Sigmoid colon (tissue), 4 donors: ENCODE measurements around the gene BRS3.

Experiments used
- POLR2A ChIP-seq, 2 donors: fragments of 450-650 bp; IDR thresholded peaks; one replicate each; pipeline ENCODE4 v1.6.1; 2016; ENCODE audit warnings: antibody characterized with exemption in 2 of 2, mild to moderate bottlenecking in 2 of 2, moderate library complexity in 2 of 2
- POLR2AphosphoS5 ChIP-seq, 4 donors: sonication (generic); formaldehyde crosslinking; IDR thresholded peaks; one replicate each; pipeline ENCODE4 v1.6.1; 2017; ENCODE audit warnings: antibody characterized with exemption in 4 of 4
- TF ChIP-seq, protein P1 (sequence below), 4 experiments: fragments of 450-650 bp in 3 of 4; fragments of 200-600 bp in 1 of 4; IDR thresholded peaks; one replicate each; pipeline ENCODE4 v1.5.1; 2016 to 2019; ENCODE audit warnings: antibody characterized with exemption in 4 of 4, mild to moderate bottlenecking in 3 of 4, moderate library complexity in 2 of 4

DNA sequence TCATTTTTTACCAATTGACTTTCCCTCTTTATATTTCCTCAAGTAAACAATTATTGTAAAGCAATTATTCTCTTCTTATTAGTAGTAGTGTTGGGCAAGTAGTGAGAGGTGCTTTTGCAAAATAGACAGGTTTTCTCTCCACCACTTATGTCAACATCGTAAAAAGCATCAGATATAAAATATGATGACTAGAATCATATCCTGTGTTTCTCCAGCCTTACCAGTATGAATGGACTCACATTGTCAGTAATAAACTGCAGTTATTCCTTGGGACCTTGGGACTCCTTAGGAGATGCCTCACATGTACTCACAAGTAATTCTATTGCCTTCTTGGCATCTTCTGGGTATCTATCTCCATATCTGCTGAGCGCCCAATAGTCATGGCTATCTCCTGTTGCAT lies 40.4 kb upstream of the BRS3 start:
- TF ChIP-seq, protein P1, sequence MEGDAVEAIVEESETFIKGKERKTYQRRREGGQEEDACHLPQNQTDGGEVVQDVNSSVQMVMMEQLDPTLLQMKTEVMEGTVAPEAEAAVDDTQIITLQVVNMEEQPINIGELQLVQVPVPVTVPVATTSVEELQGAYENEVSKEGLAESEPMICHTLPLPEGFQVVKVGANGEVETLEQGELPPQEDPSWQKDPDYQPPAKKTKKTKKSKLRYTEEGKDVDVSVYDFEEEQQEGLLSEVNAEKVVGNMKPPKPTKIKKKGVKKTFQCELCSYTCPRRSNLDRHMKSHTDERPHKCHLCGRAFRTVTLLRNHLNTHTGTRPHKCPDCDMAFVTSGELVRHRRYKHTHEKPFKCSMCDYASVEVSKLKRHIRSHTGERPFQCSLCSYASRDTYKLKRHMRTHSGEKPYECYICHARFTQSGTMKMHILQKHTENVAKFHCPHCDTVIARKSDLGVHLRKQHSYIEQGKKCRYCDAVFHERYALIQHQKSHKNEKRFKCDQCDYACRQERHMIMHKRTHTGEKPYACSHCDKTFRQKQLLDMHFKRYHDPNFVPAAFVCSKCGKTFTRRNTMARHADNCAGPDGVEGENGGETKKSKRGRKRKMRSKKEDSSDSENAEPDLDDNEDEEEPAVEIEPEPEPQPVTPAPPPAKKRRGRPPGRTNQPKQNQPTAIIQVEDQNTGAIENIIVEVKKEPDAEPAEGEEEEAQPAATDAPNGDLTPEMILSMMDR (IDR thresholded peaks at IDR 0.05): no peak
- TF ChIP-seq POLR2AphosphoS5 (IDR thresholded peaks at IDR 0.05): no peak
- TF ChIP-seq POLR2A (IDR thresholded peaks at IDR 0.05): no peak
